ENCODE results near the gene TPCN2. TPM values are rescaled to one million over a fixed set of nuclear protein-coding genes. Genes with fewer than 3 reads are reported as not detected.

TPCN2 gene
- total RNA-seq, 1 experiment from 2014 or later, result 28.9 TPM

- Histone ChIP-seq H3K4me3 (ENCODE audit: low read depth, low read length, poor library complexity, severe bottlenecking) (no peak overlapping the region), H3K36me3 (ENCODE audit: insufficient read depth, low read length, poor library complexity, severe bottlenecking) (no peaks in the 10 kb centered on the region), H3K9me3 (ENCODE audit: low read depth, low read length, poor library complexity, severe bottlenecking) (no peaks in the 10 kb centered on the region), H3K4me1 (ENCODE audit: insufficient read depth, low read length, poor library complexity, severe bottlenecking) (peaks cover 17% of the 10 kb centered on the region), H3K27ac (ENCODE audit: low read depth, low read length, poor library complexity, severe bottlenecking) (no peak overlapping the region), H3K27me3 (replicated peaks; ENCODE audit: insufficient read depth, low read depth, low read length, poor library complexity) (no peaks in the 10 kb centered on the region)
- no peak for DNase-seq (ENCODE audit: low spot score)
- TF ChIP-seq CTCF (conservative IDR thresholded peaks at IDR 0.05; ENCODE audit: low read depth, low read length) (no peak), EZH2 (IDR thresholded peaks at IDR 0.05; ENCODE audit: borderline replicate concordance, low read depth, low read length, poor library complexity, severe bottlenecking) (no peak)
- BruUV-seq (replicated peaks), result no TSS peak
- CTCF ChIA-PET, result no interaction called here
- POLR2A ChIA-PET (ENCODE audit: low non-redundant PET), result no interaction called here
- intact Hi-C loops (cut with micrococcal nuclease; ENCODE audit: unreplicated experiment), result no loop called here
Observed at GRCh38 chr11:69017951-69018350, 30.8 kb upstream of the TPCN2 start.

- no peaks in the 10 kb centered on the region for H3K27me3 ChIP-seq (replicated peaks; ENCODE audit: insufficient read depth, low read depth, low read length, poor library complexity)
- POLR2A ChIA-PET (ENCODE audit: low non-redundant PET), result no interaction called here
- no peak overlapping the region for H3K27ac ChIP-seq (ENCODE audit: low read depth, low read length, poor library complexity, severe bottlenecking)
- intact Hi-C loops (cut with micrococcal nuclease; ENCODE audit: unreplicated experiment), result no loop called here
- CTCF ChIA-PET, result no interaction called here
- no TSS peak for BruUV-seq (replicated peaks)
- no peak for DNase-seq (ENCODE audit: low spot score)
- peaks cover 7% of the 10 kb centered on the region for H3K4me1 ChIP-seq (ENCODE audit: insufficient read depth, low read length, poor library complexity, severe bottlenecking)
- TF ChIP-seq EZH2 (IDR thresholded peaks at IDR 0.05; ENCODE audit: borderline replicate concordance, low read depth, low read length, poor library complexity, severe bottlenecking), result no peak
- no peak for TF ChIP-seq CTCF (conservative IDR thresholded peaks at IDR 0.05; ENCODE audit: low read depth, low read length)
- no peaks in the 10 kb centered on the region for H3K9me3 ChIP-seq (ENCODE audit: low read depth, low read length, poor library complexity, severe bottlenecking)
- H3K4me3 ChIP-seq (ENCODE audit: low read depth, low read length, poor library complexity, severe bottlenecking), result no peak overlapping the region
- H3K36me3 ChIP-seq (ENCODE audit: insufficient read depth, low read length, poor library complexity, severe bottlenecking), result no peaks in the 10 kb centered on the region
Observed at GRCh38 chr11:69018924-69019323, 29.8 kb upstream of the TPCN2 start.

GRCh38 chr11:69022260-69022659 lies 26.5 kb upstream of the TPCN2 start:
- Histone ChIP-seq H3K27ac (ENCODE audit: low read depth, low read length, poor library complexity, severe bottlenecking) (no peak overlapping the region), H3K27me3 (replicated peaks; ENCODE audit: insufficient read depth, low read depth, low read length, poor library complexity) (no peaks in the 10 kb centered on the region), H3K4me1 (ENCODE audit: insufficient read depth, low read length, poor library complexity, severe bottlenecking) (no peaks in the 10 kb centered on the region), H3K9me3 (ENCODE audit: low read depth, low read length, poor library complexity, severe bottlenecking) (no peaks in the 10 kb centered on the region), H3K4me3 (ENCODE audit: low read depth, low read length, poor library complexity, severe bottlenecking) (no peak overlapping the region), H3K36me3 (ENCODE audit: insufficient read depth, low read length, poor library complexity, severe bottlenecking) (no peaks in the 10 kb centered on the region)
- BruUV-seq (replicated peaks), result no TSS peak
- TF ChIP-seq CTCF (conservative IDR thresholded peaks at IDR 0.05; ENCODE audit: low read depth, low read length) (no peak), EZH2 (IDR thresholded peaks at IDR 0.05; ENCODE audit: borderline replicate concordance, low read depth, low read length, poor library complexity, severe bottlenecking) (no peak)
- DNase-seq (ENCODE audit: low spot score), result no peak
- ChIA-PET CTCF (no interaction called here), POLR2A (ENCODE audit: low non-redundant PET) (interaction anchor here (0.6 kb wide), 1 partner anchor 27 kb away, joined by 4 read pairs; the partner anchor contains the start of gene TPCN2)
- intact Hi-C loops (cut with micrococcal nuclease; ENCODE audit: unreplicated experiment), result no loop called here

All from A673 (cell line).